Measurements from ENCODE around the gene ARL4A. TPM values are rescaled to one million over a fixed set of nuclear protein-coding genes. Genes with fewer than 3 reads are reported as not detected.

ARL4A gene
- total and polyA plus RNA-seq, 9 of the 15 experiments (the other 6 are each of a cell fraction or from before 2014, with no cell fraction given): 118 to 688 (median 172) TPM

DNA sequence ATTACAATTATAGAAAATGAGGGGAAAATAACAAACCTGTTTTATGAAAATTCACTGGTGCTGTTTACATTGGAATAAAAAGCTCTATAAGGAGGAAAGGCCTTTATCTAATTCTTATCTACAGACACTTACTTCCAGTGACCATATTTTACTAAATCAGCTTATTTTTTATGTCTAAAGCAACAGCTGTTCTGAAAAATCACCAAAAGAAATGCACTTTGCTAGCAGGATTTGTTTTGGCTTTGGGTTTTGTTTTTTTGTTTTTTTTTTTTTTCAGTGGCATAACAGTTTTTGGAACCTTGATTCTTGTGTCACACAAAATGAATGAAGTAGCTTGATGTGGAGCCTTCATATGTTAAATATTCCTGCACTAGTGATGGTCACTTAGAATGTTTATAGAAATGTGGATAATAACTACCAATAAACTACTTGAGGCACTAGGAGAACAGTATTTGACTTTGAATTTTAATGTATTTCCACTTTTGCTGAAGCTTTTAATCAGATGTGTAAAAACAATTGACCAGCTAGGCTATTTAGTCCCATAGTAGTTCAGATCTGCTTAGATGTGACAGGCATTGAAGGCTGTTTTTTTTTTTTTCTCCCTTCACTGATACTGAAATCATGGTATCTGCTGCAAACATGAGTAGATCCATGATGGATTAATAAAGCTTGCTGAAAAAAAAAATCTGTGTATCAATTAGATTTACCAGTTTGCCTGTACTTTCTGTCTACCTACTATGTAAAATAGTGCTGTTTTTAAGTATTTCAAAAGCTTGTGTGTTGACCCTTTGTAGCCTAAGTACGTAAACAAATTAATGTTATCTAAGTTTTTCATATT, 2.8 kb downstream of the ARL4A start (continued):
- TF ChIP-seq, protein P1, sequence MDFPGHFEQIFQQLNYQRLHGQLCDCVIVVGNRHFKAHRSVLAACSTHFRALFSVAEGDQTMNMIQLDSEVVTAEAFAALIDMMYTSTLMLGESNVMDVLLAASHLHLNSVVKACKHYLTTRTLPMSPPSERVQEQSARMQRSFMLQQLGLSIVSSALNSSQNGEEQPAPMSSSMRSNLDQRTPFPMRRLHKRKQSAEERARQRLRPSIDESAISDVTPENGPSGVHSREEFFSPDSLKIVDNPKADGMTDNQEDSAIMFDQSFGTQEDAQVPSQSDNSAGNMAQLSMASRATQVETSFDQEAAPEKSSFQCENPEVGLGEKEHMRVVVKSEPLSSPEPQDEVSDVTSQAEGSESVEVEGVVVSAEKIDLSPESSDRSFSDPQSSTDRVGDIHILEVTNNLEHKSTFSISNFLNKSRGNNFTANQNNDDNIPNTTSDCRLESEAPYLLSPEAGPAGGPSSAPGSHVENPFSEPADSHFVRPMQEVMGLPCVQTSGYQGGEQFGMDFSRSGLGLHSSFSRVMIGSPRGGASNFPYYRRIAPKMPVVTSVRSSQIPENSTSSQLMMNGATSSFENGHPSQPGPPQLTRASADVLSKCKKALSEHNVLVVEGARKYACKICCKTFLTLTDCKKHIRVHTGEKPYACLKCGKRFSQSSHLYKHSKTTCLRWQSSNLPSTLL (IDR thresholded peaks at IDR 0.05): no peak
- TF ChIP-seq ZNF695 (CRISPR knock-in tag; IDR thresholded peaks at IDR 0.05) (no peak), ZNF253 (CRISPR knock-in tag; conservative IDR thresholded peaks at IDR 0.05) (no peak), KDM5B (IDR thresholded peaks at IDR 0.05; ENCODE audit: insufficient replicate concordance, low read depth, low read length) (peak; percentile 25), KLF13 (tag; IDR thresholded peaks at IDR 0.05; ENCODE audit: borderline replicate concordance, low read depth) (no peak), POLR2AphosphoS5 (IDR thresholded peaks at IDR 0.05; ENCODE audit: control insufficient read depth, insufficient read depth, low read depth, low read length) (peak; percentile 33; the same call in 1 of the 2 replicates), DIDO1 (tag; IDR thresholded peaks at IDR 0.05; ENCODE audit: low read depth) (no peak), PYGO2 (tag; IDR thresholded peaks at IDR 0.05) (peak; percentile 17; the same call in 1 of the 2 replicates), MAFF (IDR thresholded peaks at IDR 0.05; ENCODE audit: low read length) (peak; percentile 21; the same call in 1 of the 2 replicates), PRMT5 (CRISPR knock-in tag; IDR thresholded peaks at IDR 0.05) (no peak), ZFP1 (CRISPR knock-in tag; IDR thresholded peaks at IDR 0.05) (no peak), TCF7L2 (IDR thresholded peaks at IDR 0.05; ENCODE audit: low read depth, low read length) (no peak)
- TF ChIP-seq, protein P2, sequence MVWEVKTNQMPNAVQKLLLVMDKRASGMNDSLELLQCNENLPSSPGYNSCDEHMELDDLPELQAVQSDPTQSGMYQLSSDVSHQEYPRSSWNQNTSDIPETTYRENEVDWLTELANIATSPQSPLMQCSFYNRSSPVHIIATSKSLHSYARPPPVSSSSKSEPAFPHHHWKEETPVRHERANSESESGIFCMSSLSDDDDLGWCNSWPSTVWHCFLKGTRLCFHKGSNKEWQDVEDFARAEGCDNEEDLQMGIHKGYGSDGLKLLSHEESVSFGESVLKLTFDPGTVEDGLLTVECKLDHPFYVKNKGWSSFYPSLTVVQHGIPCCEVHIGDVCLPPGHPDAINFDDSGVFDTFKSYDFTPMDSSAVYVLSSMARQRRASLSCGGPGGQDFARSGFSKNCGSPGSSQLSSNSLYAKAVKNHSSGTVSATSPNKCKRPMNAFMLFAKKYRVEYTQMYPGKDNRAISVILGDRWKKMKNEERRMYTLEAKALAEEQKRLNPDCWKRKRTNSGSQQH (CRISPR knock-in tag; IDR thresholded peaks at IDR 0.05): no peak
- TF ChIP-seq, protein P3, sequence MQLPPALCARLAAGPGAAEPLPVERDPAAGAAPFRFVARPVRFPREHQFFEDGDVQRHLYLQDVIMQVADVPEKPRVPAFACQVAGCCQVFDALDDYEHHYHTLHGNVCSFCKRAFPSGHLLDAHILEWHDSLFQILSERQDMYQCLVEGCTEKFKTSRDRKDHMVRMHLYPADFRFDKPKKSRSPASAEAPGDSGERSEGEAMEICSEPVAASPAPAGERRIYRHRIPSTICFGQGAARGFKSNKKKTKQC (CRISPR knock-in tag; IDR thresholded peaks at IDR 0.05): no peak
- TF ChIP-seq, protein P4, sequence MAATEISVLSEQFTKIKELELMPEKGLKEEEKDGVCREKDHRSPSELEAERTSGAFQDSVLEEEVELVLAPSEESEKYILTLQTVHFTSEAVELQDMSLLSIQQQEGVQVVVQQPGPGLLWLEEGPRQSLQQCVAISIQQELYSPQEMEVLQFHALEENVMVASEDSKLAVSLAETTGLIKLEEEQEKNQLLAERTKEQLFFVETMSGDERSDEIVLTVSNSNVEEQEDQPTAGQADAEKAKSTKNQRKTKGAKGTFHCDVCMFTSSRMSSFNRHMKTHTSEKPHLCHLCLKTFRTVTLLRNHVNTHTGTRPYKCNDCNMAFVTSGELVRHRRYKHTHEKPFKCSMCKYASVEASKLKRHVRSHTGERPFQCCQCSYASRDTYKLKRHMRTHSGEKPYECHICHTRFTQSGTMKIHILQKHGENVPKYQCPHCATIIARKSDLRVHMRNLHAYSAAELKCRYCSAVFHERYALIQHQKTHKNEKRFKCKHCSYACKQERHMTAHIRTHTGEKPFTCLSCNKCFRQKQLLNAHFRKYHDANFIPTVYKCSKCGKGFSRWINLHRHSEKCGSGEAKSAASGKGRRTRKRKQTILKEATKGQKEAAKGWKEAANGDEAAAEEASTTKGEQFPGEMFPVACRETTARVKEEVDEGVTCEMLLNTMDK (IDR thresholded peaks at IDR 0.05; ENCODE audit: borderline replicate concordance, insufficient read depth, low read depth, low read length, poor library complexity, severe bottlenecking): no peak
- TF ChIP-seq, protein P5, sequence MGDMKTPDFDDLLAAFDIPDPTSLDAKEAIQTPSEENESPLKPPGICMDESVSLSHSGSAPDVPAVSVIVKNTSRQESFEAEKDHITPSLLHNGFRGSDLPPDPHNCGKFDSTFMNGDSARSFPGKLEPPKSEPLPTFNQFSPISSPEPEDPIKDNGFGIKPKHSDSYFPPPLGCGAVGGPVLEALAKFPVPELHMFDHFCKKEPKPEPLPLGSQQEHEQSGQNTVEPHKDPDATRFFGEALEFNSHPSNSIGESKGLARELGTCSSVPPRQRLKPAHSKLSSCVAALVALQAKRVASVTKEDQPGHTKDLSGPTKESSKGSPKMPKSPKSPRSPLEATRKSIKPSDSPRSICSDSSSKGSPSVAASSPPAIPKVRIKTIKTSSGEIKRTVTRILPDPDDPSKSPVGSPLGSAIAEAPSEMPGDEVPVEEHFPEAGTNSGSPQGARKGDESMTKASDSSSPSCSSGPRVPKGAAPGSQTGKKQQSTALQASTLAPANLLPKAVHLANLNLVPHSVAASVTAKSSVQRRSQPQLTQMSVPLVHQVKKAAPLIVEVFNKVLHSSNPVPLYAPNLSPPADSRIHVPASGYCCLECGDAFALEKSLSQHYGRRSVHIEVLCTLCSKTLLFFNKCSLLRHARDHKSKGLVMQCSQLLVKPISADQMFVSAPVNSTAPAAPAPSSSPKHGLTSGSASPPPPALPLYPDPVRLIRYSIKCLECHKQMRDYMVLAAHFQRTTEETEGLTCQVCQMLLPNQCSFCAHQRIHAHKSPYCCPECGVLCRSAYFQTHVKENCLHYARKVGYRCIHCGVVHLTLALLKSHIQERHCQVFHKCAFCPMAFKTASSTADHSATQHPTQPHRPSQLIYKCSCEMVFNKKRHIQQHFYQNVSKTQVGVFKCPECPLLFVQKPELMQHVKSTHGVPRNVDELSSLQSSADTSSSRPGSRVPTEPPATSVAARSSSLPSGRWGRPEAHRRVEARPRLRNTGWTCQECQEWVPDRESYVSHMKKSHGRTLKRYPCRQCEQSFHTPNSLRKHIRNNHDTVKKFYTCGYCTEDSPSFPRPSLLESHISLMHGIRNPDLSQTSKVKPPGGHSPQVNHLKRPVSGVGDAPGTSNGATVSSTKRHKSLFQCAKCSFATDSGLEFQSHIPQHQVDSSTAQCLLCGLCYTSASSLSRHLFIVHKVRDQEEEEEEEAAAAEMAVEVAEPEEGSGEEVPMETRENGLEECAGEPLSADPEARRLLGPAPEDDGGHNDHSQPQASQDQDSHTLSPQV (IDR thresholded peaks at IDR 0.05): no peak
